Panc1 (cell line): ENCODE data around the gene SLC27A4. TPM values are rescaled to one million over a fixed set of nuclear protein-coding genes. Genes with fewer than 3 reads are reported as not detected.
A peak's percentile ranks its signal among the peaks of the same experiment; 100 is the strongest.

Experiments
- ATAC-seq: fragments of 200-7000 bp; cut with Tn5 transposase; 2 replicates; pipeline ENCODE4 v1.9.1; 2020; ENCODE audit warnings: mild to moderate bottlenecking, moderate library complexity
- BruUV-seq: library from RNA; stranded (reverse); fragments of 400-500 nt; replicated peaks from 2 replicates; lab custom pipeline; 2021; lab: Mats Ljungman, UMichigan
- CTCF ChIA-PET: fragments of 300-600 bp; sonication (Branson Sonifier 250); formaldehyde crosslinking; loops from one replicate; lab custom pipeline; 2022; ENCODE audit warnings: antibody characterized with exemption; lab: Charles Lee
- POLR2A ChIA-PET: fragments of 300-600 bp; sonication (Branson Sonifier 250); formaldehyde crosslinking; loops from one replicate; lab custom pipeline; 2022; ENCODE audit warnings: antibody characterized with exemption; lab: Charles Lee
- DNase-seq: peaks from one replicate; pipeline ENCODE4 v3.0.0-alpha.2; 2010; ENCODE audit warnings: low read depth, low spot score
- H3K27ac ChIP-seq: 2 replicates; pipeline ENCODE4 v1.5.1; 2011; ENCODE audit warnings: mild to moderate bottlenecking, low read length, inconsistent platforms
- H3K27me3 ChIP-seq: fragments of 200-500 bp; sonication (Bioruptor generic); 2 replicates; pipeline ENCODE4 v1.6.0; 2014; ENCODE audit warnings: low read length, inconsistent platforms; ENCODE audit not compliant: control insufficient read depth, insufficient read depth
- H3K36me3 ChIP-seq: fragments of 200-500 bp; sonication (Bioruptor generic); 2 replicates; pipeline ENCODE4 v1.5.1; 2014; ENCODE audit warnings: inconsistent platforms, mild to moderate bottlenecking, low read length, moderate library complexity; ENCODE audit not compliant: control insufficient read depth, insufficient read depth
- H3K4me1 ChIP-seq: 2 replicates; pipeline ENCODE4 v1.5.1; 2011; ENCODE audit warnings: inconsistent platforms, mild to moderate bottlenecking, low read length, moderate library complexity; ENCODE audit not compliant: control insufficient read depth, insufficient read depth
- H3K4me3 ChIP-seq, 2 experiments: 2 replicates each; pipeline ENCODE4 v1.5.1; 2011 to 2012; ENCODE audit warnings: low read depth in 2 of 2, low read length in 2 of 2, mild to moderate bottlenecking in 2 of 2, inconsistent platforms in 1 of 2, moderate library complexity in 1 of 2
- H3K9me3 ChIP-seq: fragments of 200-500 bp; sonication (Bioruptor generic); 2 replicates; pipeline ENCODE4 v1.5.1; 2014; ENCODE audit warnings: low read depth, mild to moderate bottlenecking, inconsistent platforms, low read length, moderate library complexity; ENCODE audit not compliant: control insufficient read depth, insufficient read depth
- CTCF ChIP-seq: fragments of 450-650 bp; IDR thresholded peaks from 2 replicates; pipeline ENCODE4 v1.5.1; 2017; ENCODE audit warnings: mild to moderate bottlenecking
- REST ChIP-seq, 2 experiments: IDR thresholded peaks; 2 replicates each; pipeline ENCODE4 v1.6.1; 2011 to 2012; ENCODE audit warnings: low read depth in 2 of 2, control low read depth in 1 of 2, low read length in 1 of 2, mild to moderate bottlenecking in 1 of 2, moderate library complexity in 1 of 2; ENCODE audit not compliant: insufficient read depth in 1 of 2
- TCF7L2 ChIP-seq: IDR thresholded peaks from 2 replicates; pipeline ENCODE4 v1.6.1; 2011; ENCODE audit warnings: mild to moderate bottlenecking, low read depth, low read length, inconsistent platforms
- in situ Hi-C: cut with HindIII; loops from 2 replicates; pipeline ENCODE4 v1.10.0; 2016; ENCODE audit warnings: low sequenced_read_pairs, low pct_unique_long_range_greater_than_20kb
- intact Hi-C: fragments of 100-400 bp; cut with micrococcal nuclease; formaldehyde crosslinking; loops from one replicate; pipeline ENCODE4 v1.10.0; 2022; ENCODE audit not compliant: unreplicated experiment
- total RNA-seq: library from RNA; stranded (reverse); gene quantifications from one replicate; pipeline ENCODE4 v1.2.1, GENCODE V29; 2021; ENCODE audit not compliant: unreplicated experiment

The SLC27A4 gene
- total RNA-seq, 1 experiment from 2014 or later, result 20.3 TPM

GRCh38 chr9:128361986-128362646 lies 21.8 kb downstream of the SLC27A4 start:
- Histone ChIP-seq H3K4me1 (peaks cover 3% of the 10 kb centered on the region; the same call in 1 of the 2 replicates), H3K27ac (peak overlapping the region; percentile 39; the same call in 1 of the 2 replicates), H3K27me3 (no peaks in the 10 kb centered on the region), H3K4me3 (peak overlapping the region; percentile 36 to 58), H3K9me3 (no peaks in the 10 kb centered on the region), H3K36me3 (no peaks in the 10 kb centered on the region)
- DNase-seq (peak; percentile 42), ATAC-seq (peak; percentile 94)
- POLR2A ChIA-PET, result interaction anchor here (0.5 to 0.6 kb wide), 2 partner anchors 28 to 56 kb away, joined by 3 read pairs; no protein-coding TSS in a partner anchor
- no peak; a peak in 1 of 4 replicates for TF ChIP-seq REST (IDR thresholded peaks at IDR 0.05; ENCODE audit: insufficient read depth in 1 of 2, low read depth in 2 of 2, low read length in 1 of 2)
- peak; percentile 87 for TF ChIP-seq CTCF
- CTCF ChIA-PET, result interaction anchor here (0.6 to 1.8 kb wide), 10 partner anchors 9 to 1694 kb away, joined by 3 to 13 read pairs (median 5); partner anchors contain the start of genes CERCAM and URM1
- intact Hi-C loops (loop anchor here (1.0 kb wide), 1 partner anchor 50 kb away; no protein-coding TSS in a partner anchor), in situ Hi-C loops (no loop called here)
- no TSS peak for BruUV-seq

- POLR2A ChIA-PET, result interaction anchor here (0.5 kb wide), 1 partner anchor 408 kb away, joined by 3 read pairs; no protein-coding TSS in a partner anchor
- in situ Hi-C loops, result no loop called here
These were observed 22.4 kb downstream of the SLC27A4 start for GRCh38 chr9:128362774-128363173.

More at GRCh38 chr9:128362774-128363173, 22.4 kb downstream of the SLC27A4 start:
- Histone ChIP-seq H3K4me1 (peaks cover 3% of the 10 kb centered on the region; the same call in 1 of the 2 replicates), H3K9me3 (no peaks in the 10 kb centered on the region), H3K27ac (no peak overlapping the region), H3K36me3 (no peaks in the 10 kb centered on the region), H3K27me3 (no peaks in the 10 kb centered on the region), H3K4me3 (no peak overlapping the region)
- intact Hi-C loops, result loop anchor here (1.0 kb wide), 1 partner anchor 50 kb away; no protein-coding TSS in a partner anchor
- ATAC-seq (no peak), DNase-seq (no peak)
- CTCF ChIA-PET, result interaction anchor here (0.6 to 1.8 kb wide), 9 partner anchors 9 to 1693 kb away, joined by 3 to 13 read pairs (median 5); partner anchors contain the start of genes CERCAM and URM1
- no peak for TF ChIP-seq REST (IDR thresholded peaks at IDR 0.05; ENCODE audit: insufficient read depth in 1 of 2, low read depth in 2 of 2, low read length in 1 of 2)
- no peak for TF ChIP-seq TCF7L2
- no peak for TF ChIP-seq CTCF
- no TSS peak for BruUV-seq
